ENCODE data around the gene CDC42BPA.
"Not testable (repeated sequence)": the region's sequence is repeated elsewhere in the genome, so short reads cannot be mapped to it uniquely, and the experiment has no call there.

The CDC42BPA gene

DNA sequence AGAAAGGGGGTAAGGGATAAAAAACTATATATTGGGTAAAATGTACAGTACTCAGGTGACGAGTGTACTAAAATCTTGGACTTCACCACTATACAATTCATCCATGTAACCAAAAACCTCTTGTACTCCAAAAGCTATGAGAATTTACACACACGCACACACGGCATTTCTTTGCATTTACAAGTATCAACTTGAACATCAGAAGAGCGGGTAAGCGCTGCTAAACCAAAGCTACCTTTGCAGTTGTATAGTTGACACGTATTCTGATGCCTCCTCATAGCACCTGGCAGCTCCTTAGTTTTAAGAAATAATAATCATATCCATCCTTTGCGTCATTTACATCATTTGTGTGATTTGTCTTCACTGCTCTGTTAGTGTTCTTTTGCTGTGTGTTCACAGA is 17.6 kb downstream of the CDC42BPA start:
- DNase-seq (ENCODE audit: insufficient read length) (no peak), FAIRE-seq (no peak)
- TF ChIP-seq TAF1 (IDR thresholded peaks at IDR 0.05; ENCODE audit: borderline replicate concordance, low read depth, low read length) (no peak), POLR2A (IDR thresholded peaks at IDR 0.05; ENCODE audit: low read depth, low read length) (no peak)

DNA sequence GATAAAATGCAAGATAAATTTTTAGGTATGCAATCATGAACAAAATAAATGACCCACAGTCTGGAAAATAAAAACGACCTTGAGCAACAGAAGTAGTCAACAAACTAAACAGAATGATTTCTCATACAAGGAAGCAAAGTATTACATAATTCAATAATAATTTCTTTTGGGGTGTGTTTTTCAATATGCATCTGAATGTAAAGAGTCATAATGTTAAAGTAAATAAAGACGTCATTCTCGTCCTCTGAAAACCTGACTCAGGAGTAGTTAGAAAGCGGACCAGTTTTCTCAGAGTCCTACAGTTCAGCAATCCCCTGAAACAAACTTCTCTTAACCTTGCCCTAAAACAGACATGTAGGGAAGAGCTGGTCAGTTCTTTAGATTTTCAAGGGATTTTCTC is 18.6 kb downstream of the CDC42BPA start:
- TF ChIP-seq POLR2A (IDR thresholded peaks at IDR 0.05; ENCODE audit: low read depth, low read length) (no peak), TAF1 (IDR thresholded peaks at IDR 0.05; ENCODE audit: borderline replicate concordance, low read depth, low read length) (no peak), POLR2AphosphoS5 (IDR thresholded peaks at IDR 0.05; ENCODE audit: low read depth, low read length) (no peak)
- DNase-seq (ENCODE audit: insufficient read length) (no peak), FAIRE-seq (no peak)

DNA sequence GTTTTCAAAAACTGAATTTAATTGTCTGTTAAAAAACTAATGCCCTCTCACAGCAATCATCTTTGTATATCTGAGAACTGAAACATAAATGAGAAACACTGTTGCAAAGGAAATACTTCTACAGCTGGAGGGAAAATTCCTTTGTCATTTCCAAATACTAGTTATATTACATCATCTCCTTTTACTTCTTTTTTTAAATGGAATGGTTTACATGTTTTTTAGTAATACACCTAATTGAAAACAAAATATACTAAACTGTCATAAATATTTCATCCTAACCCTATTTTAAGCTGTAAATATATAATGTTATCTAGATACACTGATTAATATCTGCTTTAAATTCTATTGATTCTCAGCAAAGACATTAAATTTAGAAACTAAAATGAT is 19.1 kb downstream of the CDC42BPA start:
- TF ChIP-seq POLR2A (IDR thresholded peaks at IDR 0.05; ENCODE audit: low read depth, low read length): no peak
- TF ChIP-seq POLR2AphosphoS5 (IDR thresholded peaks at IDR 0.05; ENCODE audit: low read depth, low read length): no peak
- no peak for TF ChIP-seq TAF1 (IDR thresholded peaks at IDR 0.05; ENCODE audit: borderline replicate concordance, low read depth, low read length)
- no peak for FAIRE-seq
- DNase-seq (ENCODE audit: insufficient read length): no peak

DNA sequence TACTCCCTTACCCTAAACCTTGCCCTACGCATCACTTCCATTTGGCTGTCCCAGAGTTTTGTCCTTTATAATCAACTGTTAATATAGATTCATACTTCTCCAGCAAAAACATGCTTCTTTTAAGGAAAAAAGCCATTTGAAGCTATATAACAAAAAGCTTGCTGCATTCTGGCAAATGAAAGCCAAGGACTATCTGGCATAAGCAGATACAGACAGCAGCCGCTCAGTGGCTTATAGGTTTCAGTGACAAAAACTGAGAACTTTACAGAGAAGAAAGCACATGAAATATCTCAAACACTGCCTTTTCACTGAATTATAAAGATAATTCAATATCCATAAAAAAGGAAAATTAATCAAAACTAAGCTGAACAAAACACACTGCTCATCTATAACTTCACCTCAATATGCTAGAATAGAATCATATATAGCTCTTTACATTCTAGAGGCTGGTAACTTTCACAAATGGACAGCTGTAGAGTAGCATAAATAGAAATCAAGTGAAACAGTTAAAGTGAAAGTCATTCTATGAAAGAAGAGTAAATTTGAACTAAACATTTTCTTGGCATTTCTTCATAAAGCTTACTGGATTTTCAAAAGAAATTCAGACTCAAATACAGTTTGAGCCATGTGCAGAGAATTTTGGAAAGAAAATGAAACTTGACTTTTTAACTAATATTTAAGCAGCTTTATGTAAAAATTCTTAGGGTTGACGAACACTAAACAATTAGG is 19.6 kb downstream of the CDC42BPA start:
- no peak for FAIRE-seq
- DNase-seq (ENCODE audit: insufficient read length): no peak
- no peak for TF ChIP-seq TAF1 (IDR thresholded peaks at IDR 0.05; ENCODE audit: borderline replicate concordance, low read depth, low read length)
- TF ChIP-seq POLR2AphosphoS5 (IDR thresholded peaks at IDR 0.05; ENCODE audit: low read depth, low read length): no peak
- TF ChIP-seq POLR2A (IDR thresholded peaks at IDR 0.05; ENCODE audit: low read depth, low read length): no peak

DNA sequence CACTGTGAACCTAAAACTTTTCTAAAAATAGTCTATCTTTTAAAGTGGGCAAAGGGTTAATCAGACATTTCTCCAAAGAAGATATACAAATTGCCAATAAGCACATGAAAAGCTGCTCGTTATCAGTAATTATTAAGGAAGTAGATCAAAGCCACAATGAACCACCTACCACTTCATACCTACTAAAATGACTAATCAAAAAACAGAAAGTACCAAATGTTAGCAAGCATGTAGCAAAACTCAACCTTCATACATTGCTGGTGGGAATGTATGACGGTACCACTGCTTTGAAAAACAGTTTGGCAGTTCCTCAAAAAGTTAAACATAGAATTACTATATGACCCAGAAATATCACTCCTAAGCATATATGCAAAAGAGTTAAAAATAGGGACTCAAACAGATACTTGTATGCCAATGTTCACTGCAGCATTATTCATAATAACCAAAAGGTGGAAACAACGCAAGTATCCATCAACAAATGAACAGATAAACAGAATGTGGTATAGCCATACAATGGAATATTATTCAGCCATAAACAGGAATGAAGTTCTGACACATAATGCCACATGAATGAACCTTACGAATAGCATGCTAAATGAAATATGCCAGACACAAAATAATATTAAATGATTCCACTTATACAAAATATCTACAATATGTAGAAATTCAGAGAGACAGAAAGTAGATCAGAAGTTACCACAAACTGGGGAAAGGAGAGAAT is 21.1 kb downstream of the CDC42BPA start:
- FAIRE-seq (no peak), DNase-seq (ENCODE audit: insufficient read length) (no peak)
- no peak for TF ChIP-seq POLR2A (IDR thresholded peaks at IDR 0.05; ENCODE audit: low read depth, low read length)
- TF ChIP-seq POLR2AphosphoS5 (IDR thresholded peaks at IDR 0.05; ENCODE audit: low read depth, low read length): no peak
- TF ChIP-seq TAF1 (IDR thresholded peaks at IDR 0.05; ENCODE audit: borderline replicate concordance, low read depth, low read length): no peak

DNA sequence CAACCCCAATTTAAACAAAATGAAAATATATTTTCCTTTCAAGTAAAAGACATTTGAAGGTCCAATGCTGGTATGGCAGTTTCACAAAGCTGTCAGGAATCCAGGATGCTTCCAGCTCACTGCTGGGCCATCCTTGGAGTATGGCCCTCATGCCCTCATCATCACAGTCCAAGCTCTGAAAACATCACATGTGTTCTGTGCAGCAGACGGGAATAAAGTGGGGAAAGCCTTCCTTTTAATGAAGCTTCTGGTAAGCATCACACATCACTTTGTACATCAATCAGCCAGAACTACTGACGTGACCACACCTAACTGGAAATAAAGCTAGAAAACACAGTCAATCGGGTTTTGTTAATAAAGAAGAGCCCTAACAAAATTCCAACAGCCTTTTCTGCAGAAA is 22.7 kb downstream of the CDC42BPA start:
- FAIRE-seq (no peak), DNase-seq (ENCODE audit: insufficient read length) (no peak)
- TF ChIP-seq TAF1 (IDR thresholded peaks at IDR 0.05; ENCODE audit: borderline replicate concordance, low read depth, low read length): no peak
- TF ChIP-seq POLR2A (IDR thresholded peaks at IDR 0.05; ENCODE audit: low read depth, low read length): no peak
- no peak for TF ChIP-seq POLR2AphosphoS5 (IDR thresholded peaks at IDR 0.05; ENCODE audit: low read depth, low read length)

DNA sequence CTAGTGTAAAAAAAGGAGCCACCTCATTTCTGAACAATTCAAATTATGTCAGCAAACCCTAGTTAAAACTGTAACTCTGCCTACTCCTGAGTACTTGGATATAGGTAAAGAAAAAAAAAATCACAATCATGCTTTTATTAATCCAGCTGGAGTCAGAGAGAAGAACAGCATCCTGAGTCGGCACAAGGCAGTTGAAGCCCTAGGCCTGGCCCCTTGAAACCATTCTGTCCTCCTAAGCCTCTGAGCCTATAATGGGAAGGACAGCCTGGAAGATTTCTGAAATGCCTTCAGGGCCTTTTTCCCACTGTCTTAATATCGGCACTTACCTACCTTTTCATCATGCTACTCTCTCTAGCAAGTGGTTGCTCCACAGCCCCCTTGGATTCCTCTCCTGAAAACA is 32.5 kb downstream of the CDC42BPA start:
- FAIRE-seq (no peak), DNase-seq (ENCODE audit: insufficient read length) (no peak)
- TF ChIP-seq POLR2AphosphoS5 (IDR thresholded peaks at IDR 0.05; ENCODE audit: low read depth, low read length) (no peak), TAF1 (IDR thresholded peaks at IDR 0.05; ENCODE audit: borderline replicate concordance, low read depth, low read length) (no peak), POLR2A (IDR thresholded peaks at IDR 0.05; ENCODE audit: low read depth, low read length) (no peak)

DNA sequence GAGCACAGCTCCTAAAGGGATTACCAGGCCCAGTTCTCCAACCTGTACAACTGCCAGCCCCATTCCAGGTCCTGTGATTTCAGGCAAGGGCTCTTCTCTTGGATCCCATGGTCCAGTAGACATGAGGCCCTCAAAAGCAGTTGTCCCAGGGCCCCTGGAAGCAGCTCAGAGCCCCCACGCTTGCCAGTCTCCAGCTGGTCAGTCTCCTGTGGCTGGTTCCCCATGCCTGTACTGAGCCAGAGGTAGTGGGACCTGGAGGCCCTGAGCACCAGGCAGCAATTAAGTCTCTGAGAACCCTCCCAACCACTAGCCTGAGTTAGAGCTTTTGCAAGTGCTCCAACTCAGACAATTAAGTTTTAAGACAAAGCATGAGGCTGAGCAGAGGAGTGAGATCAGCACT is 36.9 kb downstream of the CDC42BPA start:
- FAIRE-seq (no peak), DNase-seq (ENCODE audit: insufficient read length) (no peak)
- TF ChIP-seq TAF1 (IDR thresholded peaks at IDR 0.05; ENCODE audit: borderline replicate concordance, low read depth, low read length) (no peak), POLR2AphosphoS5 (IDR thresholded peaks at IDR 0.05; ENCODE audit: low read depth, low read length) (no peak), POLR2A (IDR thresholded peaks at IDR 0.05; ENCODE audit: low read depth, low read length) (no peak)

DNA sequence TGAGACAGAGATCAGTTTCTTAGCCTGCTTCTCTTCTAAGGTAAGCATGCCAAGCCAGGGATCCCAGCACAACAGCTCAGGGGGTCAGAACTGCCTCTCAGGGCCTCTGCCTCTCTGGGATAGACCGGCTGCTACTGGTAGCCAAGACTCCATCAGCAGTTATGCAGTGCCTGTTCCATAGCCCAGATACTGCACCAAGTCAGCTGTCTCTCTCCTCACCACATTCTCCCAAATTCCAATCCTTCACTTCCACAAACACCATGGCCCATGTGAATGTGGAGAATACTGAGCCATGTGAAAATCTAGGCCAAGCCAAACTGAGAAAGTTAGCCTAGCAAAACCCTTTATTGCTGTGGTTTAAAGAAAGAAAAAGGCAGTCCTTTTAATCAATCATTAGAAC is 37.5 kb downstream of the CDC42BPA start:
- TF ChIP-seq TAF1 (IDR thresholded peaks at IDR 0.05; ENCODE audit: borderline replicate concordance, low read depth, low read length) (no peak), POLR2AphosphoS5 (IDR thresholded peaks at IDR 0.05; ENCODE audit: low read depth, low read length) (no peak)
- DNase-seq (ENCODE audit: insufficient read length) (no peak), FAIRE-seq (no peak)

DNA sequence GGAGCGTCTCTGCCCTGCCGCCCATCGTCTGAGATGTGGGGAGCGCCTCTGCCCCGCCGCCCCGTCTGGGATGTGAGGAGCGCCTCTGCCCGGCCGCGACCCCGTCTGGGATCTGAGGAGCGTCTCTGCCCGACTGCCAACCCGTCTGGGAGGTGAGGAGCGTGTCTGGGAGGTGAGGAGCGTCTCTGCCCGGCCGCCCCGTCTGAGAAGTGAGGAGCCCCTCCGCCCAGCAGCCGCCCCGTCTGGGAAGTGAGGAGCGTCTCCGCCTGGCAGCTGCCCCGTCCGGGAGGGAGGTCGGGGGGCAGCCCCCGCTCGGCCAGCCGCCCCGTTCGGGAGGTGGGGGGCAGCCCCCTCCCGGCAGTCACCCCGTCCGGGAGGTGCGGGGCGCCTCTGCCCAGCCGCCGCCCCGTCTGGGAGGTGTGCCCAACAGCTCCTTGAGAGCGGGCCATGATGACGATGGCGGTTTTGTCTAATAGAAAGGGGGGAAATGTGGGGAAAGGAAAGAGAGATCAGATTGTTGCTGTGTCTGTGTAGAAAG is 42.1 kb downstream of the CDC42BPA start:
- not testable (repeated sequence) for DNase-seq (ENCODE audit: insufficient read length); FAIRE-seq

DNA sequence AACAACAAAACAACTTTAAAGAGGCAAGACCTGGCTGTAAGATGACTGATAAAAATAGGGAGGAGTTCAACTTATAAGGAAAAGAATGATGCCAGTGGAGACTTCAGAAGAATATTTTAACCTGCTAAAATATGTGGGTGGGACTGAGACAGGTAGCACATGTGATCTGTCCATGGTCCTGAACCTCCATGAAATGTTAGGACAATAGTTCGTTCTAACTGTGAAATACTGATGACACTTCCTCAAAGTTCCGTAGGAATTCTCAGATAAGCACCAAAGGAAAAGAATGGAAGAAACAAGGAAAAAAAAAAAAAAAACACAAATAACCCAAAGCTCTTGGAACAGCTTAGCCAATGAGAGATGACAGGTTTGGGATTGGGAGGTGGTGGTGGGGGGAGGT is 44.7 kb downstream of the CDC42BPA start:
- DNase-seq (ENCODE audit: insufficient read length) (no peak), FAIRE-seq (no peak)
- TF ChIP-seq POLR2A (IDR thresholded peaks at IDR 0.05; ENCODE audit: low read depth, low read length): no peak
- no peak for TF ChIP-seq TAF1 (IDR thresholded peaks at IDR 0.05; ENCODE audit: borderline replicate concordance, low read depth, low read length)
- TF ChIP-seq POLR2AphosphoS5 (IDR thresholded peaks at IDR 0.05; ENCODE audit: low read depth, low read length): no peak

DNA sequence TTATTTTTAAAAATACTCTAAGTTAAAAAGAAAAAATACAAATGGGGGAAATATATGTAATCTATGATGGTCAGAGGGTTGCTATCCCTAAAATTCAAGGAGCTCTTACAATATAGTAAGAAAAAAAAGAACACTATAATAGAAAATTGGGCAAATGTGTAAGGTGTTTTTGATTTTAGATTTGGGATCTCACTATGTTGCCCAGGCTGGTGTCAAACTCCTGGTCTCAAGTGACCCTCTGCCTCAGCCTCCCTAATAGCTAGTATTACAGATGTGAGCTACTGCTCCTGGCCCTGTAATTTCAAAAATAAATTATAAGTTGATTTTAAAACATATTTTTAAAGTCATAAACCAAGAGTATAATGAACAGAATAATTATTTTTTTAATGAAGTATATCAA is 45.9 kb downstream of the CDC42BPA start:
- no peak for FAIRE-seq
- TF ChIP-seq POLR2AphosphoS5 (IDR thresholded peaks at IDR 0.05; ENCODE audit: low read depth, low read length) (no peak), POLR2A (IDR thresholded peaks at IDR 0.05; ENCODE audit: low read depth, low read length) (no peak), TAF1 (IDR thresholded peaks at IDR 0.05; ENCODE audit: borderline replicate concordance, low read depth, low read length) (no peak)

More for the DNA sequence above, 45.9 kb downstream of the CDC42BPA start:
- DNase-seq (ENCODE audit: insufficient read length): no peak

Data from GM12892 (cell line).